Muscle of leg (tissue), 16 donors: Measurements from ENCODE around the gene DUSP12. TPM values are rescaled to one million over a fixed set of nuclear protein-coding genes. Genes with fewer than 3 reads are reported as not detected.

Experiments
- DNase-seq: peaks from one replicate; pipeline ENCODE4 v3.0.0; 2013
- H3K27ac ChIP-seq: one replicate; pipeline ENCODE4 v1.5.1; 2013; ENCODE audit warnings: mild to moderate bottlenecking, low read length, control low read depth
- H3K27me3 ChIP-seq: one replicate; pipeline ENCODE4 v1.6.1; 2013; ENCODE audit warnings: low read length; ENCODE audit not compliant: control insufficient read depth, insufficient read depth
- H3K36me3 ChIP-seq: one replicate; pipeline ENCODE4 v1.6.1; 2013; ENCODE audit warnings: low read length; ENCODE audit not compliant: control insufficient read depth, insufficient read depth
- H3K4me1 ChIP-seq: one replicate; pipeline ENCODE4 v1.6.1; 2013; ENCODE audit warnings: low read length; ENCODE audit not compliant: control insufficient read depth, insufficient read depth
- H3K4me3 ChIP-seq: one replicate; pipeline ENCODE4 v1.5.1; 2013; ENCODE audit warnings: low read length, control low read depth
- H3K9me3 ChIP-seq: replicated peaks from 2 replicates; pipeline ENCODE4 v1.6.1; 2013; ENCODE audit warnings: low read depth, low read length; ENCODE audit not compliant: control insufficient read depth
- WGBS: methylation state at CpG from one replicate; pipeline ENCODE4 v1.1.5; 2013; ENCODE audit warnings: missing lambda C conversion rate; ENCODE audit not compliant: insufficient coverage; 5-methylcytosine and 5-hydroxymethylcytosine counted together
- long read RNA-seq, 11 donors: transcript quantifications; one replicate each; lab custom pipeline, GENCODE V29; 2026
- polyA plus RNA-seq, 8 donors: library from polyadenylated mRNA; unstranded; fragments of 120-200 nt; gene quantifications; one replicate each; pipeline versions ENCODE4 v1.2.1 to v1.2.3, GENCODE V29; 2013; ENCODE audit warnings: inconsistent platforms in 1 of 8, low replicate concordance in 1 of 8; ENCODE audit not compliant: insufficient read length in 8 of 8, insufficient read depth in 1 of 8
- total RNA-seq: library from RNA; stranded (reverse); fragments of 120-200 nt; gene quantifications from one replicate; pipeline ENCODE4 v1.2.4, GENCODE V29; 2013

The DUSP12 gene
- total RNA-seq (32.3 TPM), polyA plus RNA-seq (10 to 100 TPM; 21.6 to 27.1 (median 23.5) TPM)
- long read RNA-seq, donor 1, partial matches to known transcripts = 0 of 3 reads
- long read RNA-seq, donor 1, other reads (novel, unspliced or antisense) = 0 of 3 reads
- long read RNA-seq, donor 2, partial matches to known transcripts = 0 of 1 reads
- long read RNA-seq, donor 2, other reads (novel, unspliced or antisense) = 0 of 1 reads
- long read RNA-seq, donor 3, transcript DUSP12-201 (6 exons, 1,270 nt) = major isoform, 9 of 18 reads
- long read RNA-seq, donor 3, partial matches to known transcripts = 0 of 18 reads
- long read RNA-seq, donor 3, other reads (novel, unspliced or antisense) = 8 of 18 reads
- long read RNA-seq, donor 4, transcript DUSP12-201 (6 exons, 1,270 nt) = major isoform, 15 of 21 reads
- long read RNA-seq, donor 4, partial matches to known transcripts = 0 of 21 reads
- long read RNA-seq, donor 4, other reads (novel, unspliced or antisense) = 6 of 21 reads
- long read RNA-seq, donor 5, transcript DUSP12-201 (6 exons, 1,270 nt) = major isoform, 18 of 28 reads
- long read RNA-seq, donor 5, partial matches to known transcripts = 0 of 28 reads
- long read RNA-seq, donor 5, other reads (novel, unspliced or antisense) = 10 of 28 reads
- long read RNA-seq, donor 6, transcript DUSP12-201 (6 exons, 1,270 nt) = major isoform, 19 of 29 reads
- long read RNA-seq, donor 6, partial matches to known transcripts = 0 of 29 reads
- long read RNA-seq, donor 6, other reads (novel, unspliced or antisense) = 9 of 29 reads
- long read RNA-seq, donor 7, transcript DUSP12-201 (6 exons, 1,270 nt) = major isoform, 7 of 20 reads
- long read RNA-seq, donor 7, partial matches to known transcripts = 0 of 20 reads
- long read RNA-seq, donor 7, other reads (novel, unspliced or antisense) = 13 of 20 reads
- long read RNA-seq, donor 8, partial matches to known transcripts = 0 of 12 reads
- long read RNA-seq, donor 8, other reads (novel, unspliced or antisense) = 9 of 12 reads
- long read RNA-seq, donor 9, transcript DUSP12-201 (6 exons, 1,270 nt) = major isoform, 6 of 11 reads
- long read RNA-seq, donor 9, partial matches to known transcripts = 0 of 11 reads
- long read RNA-seq, donor 9, other reads (novel, unspliced or antisense) = 5 of 11 reads
- long read RNA-seq, donor 10, transcript DUSP12-201 (6 exons, 1,270 nt) = major isoform, 7 of 16 reads
- long read RNA-seq, donor 10, partial matches to known transcripts = 0 of 16 reads
- long read RNA-seq, donor 10, other reads (novel, unspliced or antisense) = 6 of 16 reads
- long read RNA-seq, donor 11, partial matches to known transcripts = 0 of 12 reads
- long read RNA-seq, donor 11, other reads (novel, unspliced or antisense) = 6 of 12 reads

- peak within 1 kb of the TSS; percentile 98 for H3K27ac ChIP-seq
- under 1% methylated on average over 50 of the region's 65 CpGs for WGBS
- H3K27me3 ChIP-seq = no peaks in the 10 kb centered on the region
- peak; percentile 99 for DNase-seq
- H3K4me3 ChIP-seq = peak within 1 kb of the TSS; percentile 95
- no peaks in the 10 kb centered on the region for H3K9me3 ChIP-seq
- peaks cover 13% of the 10 kb centered on the region for H3K36me3 ChIP-seq
- peaks cover 10% of the 10 kb centered on the region for H3K4me1 ChIP-seq
Measured at GRCh38 chr1:161749509-161750407, at the start of gene DUSP12. TSS of gene DUSP12 (plus strand) at chr1:161749786. CDS start at chr1:161749802, 16 bp downstream.

GRCh38 chr1:161702250-161702649 lies 47.3 kb upstream of the DUSP12 start:
- peaks cover 4% of the 10 kb centered on the region for H3K27me3 ChIP-seq
- no peaks in the 10 kb centered on the region for H3K36me3 ChIP-seq
- peaks cover 8% of the 10 kb centered on the region for H3K4me1 ChIP-seq
- WGBS = 69% methylated on average over 8 of the region's 8 CpGs
- no peak overlapping the region for H3K4me3 ChIP-seq
- no peak overlapping the region for H3K27ac ChIP-seq
- no peaks in the 10 kb centered on the region for H3K9me3 ChIP-seq
- DNase-seq = no peak

GRCh38 chr1:161705537-161705936 lies 44.0 kb upstream of the DUSP12 start:
- no CpG with 5 or more reads among the region's 4 CpGs for WGBS
- H3K9me3 ChIP-seq = no peaks in the 10 kb centered on the region
- DNase-seq = no peak
- H3K4me1 ChIP-seq = peaks cover 8% of the 10 kb centered on the region
- H3K4me3 ChIP-seq = no peak overlapping the region
- no peaks in the 10 kb centered on the region for H3K36me3 ChIP-seq
- H3K27ac ChIP-seq = no peak overlapping the region
- H3K27me3 ChIP-seq = peaks cover 4% of the 10 kb centered on the region

- DNase-seq = peak; percentile 2
- Histone ChIP-seq H3K27me3 (peaks cover 8% of the 10 kb centered on the region), H3K4me1 (peaks cover 8% of the 10 kb centered on the region), H3K36me3 (no peaks in the 10 kb centered on the region), H3K4me3 (no peak overlapping the region), H3K9me3 (no peaks in the 10 kb centered on the region), H3K27ac (no peak overlapping the region)
- WGBS = 71% methylated on average over 2 of the region's 3 CpGs
Measured at GRCh38 chr1:161706113-161706481, 43.5 kb upstream of the DUSP12 start.

- WGBS = no CpG with 5 or more reads among the region's 4 CpGs
- H3K4me1 ChIP-seq = peaks cover 8% of the 10 kb centered on the region
- no peaks in the 10 kb centered on the region for H3K9me3 ChIP-seq
- no peak within 1 kb of the TSS for H3K4me3 ChIP-seq
- peak; percentile 66 for DNase-seq
- H3K27ac ChIP-seq = no peak within 1 kb of the TSS
- H3K36me3 ChIP-seq = no peaks in the 10 kb centered on the region
- peaks cover 8% of the 10 kb centered on the region for H3K27me3 ChIP-seq
Measured at GRCh38 chr1:161706482-161707347, 42.9 kb upstream of the DUSP12 start, which contains the start of gene FCRLA. TSS of gene FCRLA (plus strand) at chr1:161707229. CDS start at chr1:161707265, 36 bp downstream.

GRCh38 chr1:161707503-161707902 lies 42.1 kb upstream of the DUSP12 start:
- H3K4me1 ChIP-seq = peaks cover 8% of the 10 kb centered on the region
- no peak overlapping the region for H3K4me3 ChIP-seq
- H3K9me3 ChIP-seq = no peaks in the 10 kb centered on the region
- WGBS = 90% methylated on average over 1 of the region's 2 CpGs
- H3K27ac ChIP-seq = no peak overlapping the region
- H3K36me3 ChIP-seq = no peaks in the 10 kb centered on the region
- peaks cover 5% of the 10 kb centered on the region for H3K27me3 ChIP-seq
- no peak for DNase-seq

GRCh38 chr1:161709373-161709772 lies 40.2 kb upstream of the DUSP12 start:
- Histone ChIP-seq H3K27ac (no peak overlapping the region), H3K4me3 (no peak overlapping the region), H3K27me3 (peaks cover 6% of the 10 kb centered on the region), H3K36me3 (no peaks in the 10 kb centered on the region), H3K4me1 (peaks cover 8% of the 10 kb centered on the region), H3K9me3 (no peaks in the 10 kb centered on the region)
- WGBS = 71% methylated on average over 4 of the region's 4 CpGs
- no peak for DNase-seq

- Histone ChIP-seq H3K27me3 (peaks cover 6% of the 10 kb centered on the region), H3K36me3 (no peaks in the 10 kb centered on the region), H3K9me3 (no peaks in the 10 kb centered on the region), H3K4me3 (no peak overlapping the region), H3K27ac (no peak overlapping the region), H3K4me1 (peaks cover 8% of the 10 kb centered on the region)
- WGBS = 62% methylated on average over 2 of the region's 4 CpGs
- DNase-seq = no peak
Measured at GRCh38 chr1:161710560-161710959, 39.0 kb upstream of the DUSP12 start.
